Measurements from ENCODE around the gene TCF19.
A peak's percentile ranks its signal among the peaks of the same experiment; 100 is the strongest.

Gene TCF19

GRCh38 chr6:31114541-31114878 is 43.9 kb upstream of the TCF19 start, which contains the start of gene PSORS1C1:
PSORS1C1 (plus strand) TSS chr6:31114800; CDS start chr6:31129633, 14,833 bp downstream.
- peaks cover 35% of the 10 kb centered on the region for H3K27me3 Mint-ChIP-seq (ENCODE audit: low read depth)
- peak within 1 kb of the TSS in 2 of 3 experiments; percentile 87 to 93 for H3K27ac Mint-ChIP-seq
- TF ChIP-seq CTCF (IDR thresholded peaks at IDR 0.05; ENCODE audit: unreplicated experiment in 3 of 3), result no peak
- H3K9me3 Mint-ChIP-seq, result no peaks in the 10 kb centered on the region
- peaks cover 46% of the 10 kb centered on the region for H3K4me1 Mint-ChIP-seq
- peak within 1 kb of the TSS in 1 of 3 experiments; percentile 36 for H3K4me3 Mint-ChIP-seq
- H3K36me3 Mint-ChIP-seq (ENCODE audit: low read depth), result no peaks in the 10 kb centered on the region

- Mint-ChIP-seq H3K4me1 (peaks cover 46% of the 10 kb centered on the region), H3K4me3 (no peak overlapping the region), H3K27ac (peak overlapping the region in 2 of 3 experiments; percentile 87 to 93), H3K36me3 (ENCODE audit: low read depth) (no peaks in the 10 kb centered on the region), H3K27me3 (ENCODE audit: low read depth) (peaks cover 28% of the 10 kb centered on the region), H3K9me3 (no peaks in the 10 kb centered on the region)
- no peak for TF ChIP-seq CTCF (IDR thresholded peaks at IDR 0.05; ENCODE audit: unreplicated experiment in 3 of 3)
Observed at GRCh38 chr6:31114970-31115849, 43.2 kb upstream of the TCF19 start.

- H3K27me3 Mint-ChIP-seq (ENCODE audit: low read depth), result peaks cover 19% of the 10 kb centered on the region
- H3K27ac Mint-ChIP-seq, result peak overlapping the region in 1 of 3 experiments; percentile 93
- TF ChIP-seq CTCF (IDR thresholded peaks at IDR 0.05; ENCODE audit: unreplicated experiment in 3 of 3), result no peak
- H3K4me1 Mint-ChIP-seq, result peaks cover 46% of the 10 kb centered on the region
- H3K4me3 Mint-ChIP-seq, result no peak overlapping the region
- H3K9me3 Mint-ChIP-seq, result no peaks in the 10 kb centered on the region
- H3K36me3 Mint-ChIP-seq (ENCODE audit: low read depth), result no peaks in the 10 kb centered on the region
Observed at GRCh38 chr6:31115941-31116560, 42.3 kb upstream of the TCF19 start.

- Mint-ChIP-seq H3K9me3 (no peaks in the 10 kb centered on the region), H3K36me3 (ENCODE audit: low read depth) (no peaks in the 10 kb centered on the region), H3K27me3 (ENCODE audit: low read depth) (peaks cover 18% of the 10 kb centered on the region), H3K4me1 (peaks cover 49% of the 10 kb centered on the region), H3K4me3 (peak overlapping the region in 1 of 3 experiments; percentile 65), H3K27ac (peak overlapping the region in 2 of 3 experiments; percentile 54 to 73)
- no peak for TF ChIP-seq CTCF (IDR thresholded peaks at IDR 0.05; ENCODE audit: unreplicated experiment in 3 of 3)
Observed at GRCh38 chr6:31116661-31117385, 41.6 kb upstream of the TCF19 start.

GRCh38 chr6:31118178-31118577 is 40.2 kb upstream of the TCF19 start:
- Mint-ChIP-seq H3K27me3 (ENCODE audit: low read depth) (peaks cover 12% of the 10 kb centered on the region), H3K4me3 (no peak overlapping the region)
- TF ChIP-seq CTCF (IDR thresholded peaks at IDR 0.05; ENCODE audit: unreplicated experiment in 3 of 3), result no peak

More at GRCh38 chr6:31118178-31118577, 40.2 kb upstream of the TCF19 start:
- Mint-ChIP-seq H3K36me3 (ENCODE audit: low read depth) (no peaks in the 10 kb centered on the region), H3K4me1 (peaks cover 47% of the 10 kb centered on the region), H3K27ac (peak overlapping the region in 1 of 3 experiments; percentile 44), H3K9me3 (no peaks in the 10 kb centered on the region)
